ENCODE results near the gene RHBDD3. TPM values are rescaled to one million over a fixed set of nuclear protein-coding genes. Genes with fewer than 3 reads are reported as not detected.

The RHBDD3 gene
- total RNA-seq, 1 donor from 2014 or later = 41.0 TPM

DNA sequence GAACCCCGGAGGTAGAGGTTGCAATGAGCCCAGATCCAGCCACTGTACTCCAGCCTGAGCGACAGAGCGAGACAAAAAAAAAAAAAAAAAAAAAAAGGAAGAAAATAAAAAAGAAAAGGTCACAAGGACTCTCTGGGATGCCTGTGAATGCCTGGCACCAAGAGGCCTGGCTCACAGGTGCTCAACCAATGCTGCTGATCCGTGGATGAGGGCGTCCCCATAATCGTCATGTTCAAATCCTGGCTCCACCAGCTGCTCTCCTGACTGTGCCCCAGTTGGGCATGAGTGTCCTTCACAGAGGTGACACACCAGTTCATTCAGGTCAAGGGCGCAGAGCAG lies 38.0 kb upstream of the RHBDD3 start:
- TF ChIP-seq, protein P1, sequence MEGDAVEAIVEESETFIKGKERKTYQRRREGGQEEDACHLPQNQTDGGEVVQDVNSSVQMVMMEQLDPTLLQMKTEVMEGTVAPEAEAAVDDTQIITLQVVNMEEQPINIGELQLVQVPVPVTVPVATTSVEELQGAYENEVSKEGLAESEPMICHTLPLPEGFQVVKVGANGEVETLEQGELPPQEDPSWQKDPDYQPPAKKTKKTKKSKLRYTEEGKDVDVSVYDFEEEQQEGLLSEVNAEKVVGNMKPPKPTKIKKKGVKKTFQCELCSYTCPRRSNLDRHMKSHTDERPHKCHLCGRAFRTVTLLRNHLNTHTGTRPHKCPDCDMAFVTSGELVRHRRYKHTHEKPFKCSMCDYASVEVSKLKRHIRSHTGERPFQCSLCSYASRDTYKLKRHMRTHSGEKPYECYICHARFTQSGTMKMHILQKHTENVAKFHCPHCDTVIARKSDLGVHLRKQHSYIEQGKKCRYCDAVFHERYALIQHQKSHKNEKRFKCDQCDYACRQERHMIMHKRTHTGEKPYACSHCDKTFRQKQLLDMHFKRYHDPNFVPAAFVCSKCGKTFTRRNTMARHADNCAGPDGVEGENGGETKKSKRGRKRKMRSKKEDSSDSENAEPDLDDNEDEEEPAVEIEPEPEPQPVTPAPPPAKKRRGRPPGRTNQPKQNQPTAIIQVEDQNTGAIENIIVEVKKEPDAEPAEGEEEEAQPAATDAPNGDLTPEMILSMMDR (IDR thresholded peaks at IDR 0.05) = no peak
- Mint-ChIP-seq H3K9me3 (ENCODE audit: unreplicated experiment) (no peaks in the 10 kb centered on the region), H3K36me3 (ENCODE audit: unreplicated experiment) (peaks cover 7% of the 10 kb centered on the region), H3K27me3 (ENCODE audit: unreplicated experiment) (no peaks in the 10 kb centered on the region), H3K4me1 (ENCODE audit: unreplicated experiment) (peaks cover 53% of the 10 kb centered on the region), H3K4me3 (ENCODE audit: unreplicated experiment) (peak overlapping the region; percentile 81), H3K27ac (ENCODE audit: unreplicated experiment) (peak overlapping the region; percentile 82)
- DNase-seq (ENCODE audit: extremely low spot score, unreplicated experiment) = no peak

DNA sequence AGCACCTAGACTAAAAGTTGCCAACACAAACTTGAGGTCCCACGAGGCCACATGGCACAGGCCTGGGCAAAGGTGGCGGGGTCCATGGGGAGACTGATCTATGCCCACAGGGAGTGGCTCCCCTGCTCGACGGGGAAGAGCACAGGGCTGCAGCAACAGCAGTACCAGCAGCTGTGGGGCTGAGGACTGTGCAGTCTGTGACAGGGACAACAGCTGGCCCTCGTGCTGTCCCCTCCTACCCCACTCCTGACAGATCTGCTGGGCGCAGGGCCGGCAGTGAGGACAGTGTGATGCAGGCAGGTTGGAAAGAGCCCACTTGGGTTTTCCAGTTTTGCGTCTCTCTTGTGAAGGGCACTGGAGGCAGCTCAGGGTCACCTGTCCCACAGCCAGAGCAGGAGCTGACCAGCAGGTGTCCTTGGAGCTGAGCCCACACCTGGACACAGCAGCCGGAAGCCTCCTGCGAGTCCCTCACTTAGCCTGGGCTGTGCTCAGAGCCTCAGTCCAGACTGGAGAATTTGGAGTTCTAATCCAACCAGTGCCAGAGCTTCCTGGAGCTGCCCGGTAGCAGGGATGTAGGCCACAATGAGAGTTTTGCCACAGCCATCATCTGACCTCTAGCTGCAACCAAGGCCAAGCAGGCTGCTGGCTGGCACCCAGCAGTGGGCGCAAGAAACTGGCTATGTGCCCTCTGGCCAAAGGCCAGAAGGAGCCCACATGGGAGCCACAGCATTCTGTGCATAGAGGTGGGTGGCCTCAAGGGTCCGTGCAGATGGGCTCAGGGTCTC lies 35.1 kb upstream of the RHBDD3 start:
- no peak overlapping the region for H3K4me3 Mint-ChIP-seq (ENCODE audit: unreplicated experiment)
- peaks cover 32% of the 10 kb centered on the region for H3K4me1 Mint-ChIP-seq (ENCODE audit: unreplicated experiment)
- H3K27me3 Mint-ChIP-seq (ENCODE audit: unreplicated experiment) = no peaks in the 10 kb centered on the region
- DNase-seq (ENCODE audit: extremely low spot score, unreplicated experiment) = no peak
- H3K27ac Mint-ChIP-seq (ENCODE audit: unreplicated experiment) = no peak overlapping the region
- TF ChIP-seq, protein P1 (IDR thresholded peaks at IDR 0.05) = no peak
- peaks cover 30% of the 10 kb centered on the region for H3K36me3 Mint-ChIP-seq (ENCODE audit: unreplicated experiment)
- H3K9me3 Mint-ChIP-seq (ENCODE audit: unreplicated experiment) = no peaks in the 10 kb centered on the region

DNA sequence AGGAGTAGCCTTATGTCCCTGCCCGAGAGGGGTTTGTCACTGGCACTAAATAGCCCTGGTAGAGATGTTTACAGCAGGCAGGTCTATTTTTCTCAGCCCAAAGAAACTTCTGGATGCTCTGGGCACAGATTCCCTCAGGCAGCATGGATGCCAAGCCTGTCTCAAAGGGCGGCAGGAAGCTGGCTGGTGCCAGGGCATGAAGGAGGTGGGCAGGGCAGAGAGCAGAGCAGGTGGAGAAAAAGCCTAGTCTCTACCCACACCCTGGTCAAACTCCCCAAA lies 34.6 kb upstream of the RHBDD3 start:
- Mint-ChIP-seq H3K9me3 (ENCODE audit: unreplicated experiment) (no peaks in the 10 kb centered on the region), H3K27me3 (ENCODE audit: unreplicated experiment) (no peaks in the 10 kb centered on the region), H3K27ac (ENCODE audit: unreplicated experiment) (no peak overlapping the region), H3K36me3 (ENCODE audit: unreplicated experiment) (peaks cover 35% of the 10 kb centered on the region), H3K4me3 (ENCODE audit: unreplicated experiment) (no peak overlapping the region), H3K4me1 (ENCODE audit: unreplicated experiment) (peaks cover 27% of the 10 kb centered on the region)
- no peak for DNase-seq (ENCODE audit: extremely low spot score, unreplicated experiment)
- TF ChIP-seq, protein P1 (IDR thresholded peaks at IDR 0.05) = no peak

GRCh38 chr22:29301716-29302401 lies 34.1 kb upstream of the RHBDD3 start:
- TF ChIP-seq, protein P1 (IDR thresholded peaks at IDR 0.05) = no peak
- DNase-seq (ENCODE audit: extremely low spot score, unreplicated experiment) = no peak
- Mint-ChIP-seq H3K27me3 (ENCODE audit: unreplicated experiment) (no peaks in the 10 kb centered on the region), H3K4me3 (ENCODE audit: unreplicated experiment) (no peak overlapping the region), H3K4me1 (ENCODE audit: unreplicated experiment) (peaks cover 27% of the 10 kb centered on the region), H3K27ac (ENCODE audit: unreplicated experiment) (no peak overlapping the region), H3K9me3 (ENCODE audit: unreplicated experiment) (no peaks in the 10 kb centered on the region), H3K36me3 (ENCODE audit: unreplicated experiment) (peaks cover 40% of the 10 kb centered on the region)

DNA sequence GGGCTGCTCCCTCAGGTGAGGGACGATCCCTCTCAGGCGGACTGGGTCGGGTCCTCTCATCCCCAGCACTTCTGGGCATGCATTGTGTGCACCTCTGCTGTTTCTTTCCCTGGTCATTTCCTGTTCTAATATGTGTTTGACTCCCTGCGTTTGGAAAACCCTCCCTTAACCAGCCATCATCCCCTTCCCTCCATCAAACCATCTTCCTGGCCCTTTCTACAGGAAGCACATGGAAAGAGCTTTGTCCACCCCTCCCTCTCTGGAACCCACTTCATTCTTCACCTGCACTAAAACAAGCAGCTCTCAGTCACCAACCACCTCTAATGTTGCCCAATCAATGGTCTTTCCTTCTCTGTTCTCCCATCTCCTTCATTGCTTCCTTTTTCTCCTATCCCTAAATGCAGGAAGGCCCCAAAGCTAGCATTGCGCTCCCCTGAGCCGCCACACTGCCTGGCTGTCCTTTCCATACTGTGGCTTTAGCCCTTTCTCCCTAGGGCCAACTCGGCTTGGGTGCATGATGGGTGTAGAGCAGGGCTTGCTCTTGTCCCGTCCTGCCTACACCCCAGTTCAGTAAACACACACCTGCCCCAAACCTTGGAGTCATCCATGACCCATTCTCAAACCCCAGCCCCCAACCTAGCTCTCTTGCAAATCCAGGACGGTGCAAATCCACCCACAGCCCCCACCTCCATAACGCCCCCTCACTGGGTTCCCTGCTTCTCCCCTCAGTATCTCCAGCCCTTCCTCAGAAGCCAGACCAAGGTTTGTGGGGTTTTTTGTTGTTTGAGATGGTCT lies 33.2 kb upstream of the RHBDD3 start:
- Mint-ChIP-seq H3K4me1 (ENCODE audit: unreplicated experiment) (peaks cover 27% of the 10 kb centered on the region), H3K4me3 (ENCODE audit: unreplicated experiment) (no peak overlapping the region), H3K27ac (ENCODE audit: unreplicated experiment) (no peak overlapping the region), H3K27me3 (ENCODE audit: unreplicated experiment) (no peaks in the 10 kb centered on the region), H3K36me3 (ENCODE audit: unreplicated experiment) (peaks cover 46% of the 10 kb centered on the region), H3K9me3 (ENCODE audit: unreplicated experiment) (no peaks in the 10 kb centered on the region)
- TF ChIP-seq, protein P1 (IDR thresholded peaks at IDR 0.05) = no peak
- DNase-seq (ENCODE audit: extremely low spot score, unreplicated experiment) = no peak
